HEK293 (cell line): Measurements from ENCODE around the gene CD37.

Source experiments
- ZNF558 ChIP-seq: fragments of 450-650 bp; formaldehyde crosslinking; IDR thresholded peaks from 2 replicates; pipeline ENCODE4 v1.5.1; 2016; ENCODE audit warnings: missing biosample characterization, missing genetic modification characterization
- ZNF561 ChIP-seq: fragments of 450-650 bp; IDR thresholded peaks from 2 replicates; pipeline ENCODE4 v1.5.1; 2018; ENCODE audit warnings: missing biosample characterization, missing genetic modification characterization, borderline replicate concordance
- ZNF843 ChIP-seq: fragments of 450-650 bp; formaldehyde crosslinking; IDR thresholded peaks from 2 replicates; pipeline ENCODE4 v1.5.1; 2016; ENCODE audit warnings: missing biosample characterization, missing genetic modification characterization
- TF ChIP-seq, protein P1 (sequence below): fragments of 450-650 bp; IDR thresholded peaks from 2 replicates; pipeline ENCODE4 v1.5.1; 2018; ENCODE audit warnings: missing biosample characterization, missing genetic modification characterization

DNA sequence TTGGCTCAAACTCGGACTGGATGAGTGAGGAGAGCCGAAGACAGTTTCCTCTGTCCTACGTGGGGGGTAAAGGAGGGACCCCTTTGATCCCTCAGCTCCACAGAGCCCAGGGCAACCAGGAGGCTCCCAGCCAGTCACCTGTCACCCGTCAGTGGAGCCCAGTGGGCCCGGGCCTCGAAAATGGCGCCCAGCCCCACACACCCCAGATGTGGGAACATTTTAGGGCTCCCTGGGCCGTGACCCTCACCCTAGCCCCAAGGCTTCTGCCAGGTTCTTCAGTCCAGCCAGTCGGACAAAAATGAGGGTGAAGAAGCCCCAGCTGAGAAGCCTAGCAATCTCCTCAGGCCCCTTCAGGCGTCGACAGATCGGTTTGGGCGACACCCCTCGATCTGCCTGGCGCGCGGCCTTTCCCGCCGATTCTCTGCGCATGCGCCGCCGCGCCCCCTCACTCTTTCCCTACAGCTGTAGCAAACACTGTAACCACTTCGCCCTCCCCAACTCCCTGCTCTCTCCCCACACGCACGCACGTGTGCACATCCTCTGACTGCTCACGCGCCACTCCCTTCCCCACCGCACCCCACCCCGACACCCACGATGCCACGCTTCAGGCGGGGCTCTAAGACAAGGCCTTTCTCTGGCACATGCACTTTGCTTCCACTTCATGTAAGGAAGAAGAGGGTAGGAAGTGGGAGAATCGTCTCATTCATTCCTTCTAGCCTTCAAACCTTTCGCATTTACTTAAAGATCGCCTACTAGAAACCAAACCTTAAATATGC lies 10.2 kb upstream of the CD37 start, which contains the start of gene SLC6A16:
- no peak for TF ChIP-seq ZNF561 (tag by site-specific recombination)
- TF ChIP-seq, protein P1, sequence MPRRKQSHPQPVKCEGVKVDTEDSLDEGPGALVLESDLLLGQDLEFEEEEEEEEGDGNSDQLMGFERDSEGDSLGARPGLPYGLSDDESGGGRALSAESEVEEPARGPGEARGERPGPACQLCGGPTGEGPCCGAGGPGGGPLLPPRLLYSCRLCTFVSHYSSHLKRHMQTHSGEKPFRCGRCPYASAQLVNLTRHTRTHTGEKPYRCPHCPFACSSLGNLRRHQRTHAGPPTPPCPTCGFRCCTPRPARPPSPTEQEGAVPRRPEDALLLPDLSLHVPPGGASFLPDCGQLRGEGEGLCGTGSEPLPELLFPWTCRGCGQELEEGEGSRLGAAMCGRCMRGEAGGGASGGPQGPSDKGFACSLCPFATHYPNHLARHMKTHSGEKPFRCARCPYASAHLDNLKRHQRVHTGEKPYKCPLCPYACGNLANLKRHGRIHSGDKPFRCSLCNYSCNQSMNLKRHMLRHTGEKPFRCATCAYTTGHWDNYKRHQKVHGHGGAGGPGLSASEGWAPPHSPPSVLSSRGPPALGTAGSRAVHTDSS (tag by site-specific recombination) = no peak
- no peak for TF ChIP-seq ZNF843
- no peak for TF ChIP-seq ZNF558 (tag by site-specific recombination)
